CD4-positive, alpha-beta T cell treated with Interleukin-6 for 4 hours (primary cell): ENCODE data around the gene RAB44.

Experiments used
- DNase-seq: peaks from one replicate; pipeline ENCODE4 v3.0.0-alpha.2; 2020; ENCODE audit warnings: mixed read lengths

Gene RAB44

DNA sequence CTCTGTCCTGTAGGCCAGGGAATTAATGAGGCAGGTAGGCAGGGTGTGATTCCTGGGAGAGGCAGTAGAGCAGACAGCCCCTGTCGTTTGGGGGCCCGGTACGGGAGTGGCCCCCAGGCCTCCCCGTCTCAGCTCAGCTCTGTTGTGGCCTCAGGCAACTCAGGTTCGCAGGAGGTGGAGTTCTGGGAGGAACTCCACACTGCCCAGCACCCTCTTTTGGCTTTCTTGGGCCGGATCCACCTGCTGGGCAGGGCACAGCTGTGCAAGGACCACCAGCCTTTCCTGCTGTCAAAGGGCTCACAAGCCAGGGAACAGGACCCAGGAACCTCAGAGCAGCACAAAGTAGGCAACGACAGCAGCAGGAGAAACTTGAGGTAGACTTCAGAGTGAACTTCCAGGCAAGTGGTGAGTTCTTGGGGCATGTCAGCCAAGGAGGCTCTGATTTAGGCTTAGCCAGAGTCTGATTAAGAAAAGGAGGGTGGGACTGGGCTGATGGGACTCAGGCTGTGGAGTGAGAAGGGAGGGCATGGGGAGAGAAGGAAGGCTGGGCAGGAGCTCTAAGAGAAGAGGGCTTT is 36.9 kb downstream of the RAB44 start:
- DNase-seq = no peak

DNA sequence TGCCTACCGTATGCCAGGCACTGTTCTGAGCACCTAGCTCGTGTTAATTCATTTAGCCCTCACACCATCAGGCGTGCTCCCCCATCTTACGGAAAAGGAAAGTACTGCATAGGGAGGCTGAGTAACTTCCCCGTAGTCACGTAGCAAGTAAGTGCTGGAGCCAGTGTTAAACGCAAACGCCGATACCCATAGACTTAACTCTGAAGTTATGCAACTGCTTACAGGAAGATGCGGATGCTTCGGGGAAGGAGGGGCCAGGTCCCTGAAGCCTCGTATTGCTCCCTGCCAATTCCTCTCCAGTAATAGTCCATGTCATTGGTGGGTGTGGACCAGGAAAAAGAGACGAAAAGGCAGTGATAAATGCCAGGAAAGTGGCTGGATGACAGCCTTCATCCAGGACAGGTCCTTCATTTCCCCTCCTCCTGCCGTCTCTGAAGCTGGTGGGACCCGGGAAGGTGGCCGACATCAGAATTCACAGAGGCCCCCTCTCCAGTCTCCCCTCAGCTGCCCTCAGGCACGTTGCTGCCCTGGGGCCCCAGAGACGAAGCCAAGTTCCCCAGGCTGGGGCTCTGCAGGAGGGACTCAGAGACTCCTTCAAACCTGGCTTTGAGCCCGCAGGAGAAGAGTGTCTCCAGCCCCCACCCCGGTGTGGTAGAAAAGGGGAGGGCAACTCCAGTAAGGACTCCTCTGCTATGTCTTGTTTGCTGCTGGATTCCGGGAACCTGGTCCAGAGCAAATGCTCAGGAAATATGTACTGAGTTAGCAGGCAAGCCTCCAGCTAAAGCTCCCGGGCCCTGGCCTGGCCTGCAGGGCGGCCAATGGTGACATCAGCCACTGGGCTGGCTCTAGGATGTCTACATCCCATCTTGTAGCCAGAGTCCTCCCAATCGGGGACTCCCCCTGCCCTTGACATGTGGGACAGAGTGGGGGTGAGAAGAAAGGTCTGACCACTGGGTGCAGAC is 37.8 kb downstream of the RAB44 start:
- DNase-seq = peak; percentile 37

DNA sequence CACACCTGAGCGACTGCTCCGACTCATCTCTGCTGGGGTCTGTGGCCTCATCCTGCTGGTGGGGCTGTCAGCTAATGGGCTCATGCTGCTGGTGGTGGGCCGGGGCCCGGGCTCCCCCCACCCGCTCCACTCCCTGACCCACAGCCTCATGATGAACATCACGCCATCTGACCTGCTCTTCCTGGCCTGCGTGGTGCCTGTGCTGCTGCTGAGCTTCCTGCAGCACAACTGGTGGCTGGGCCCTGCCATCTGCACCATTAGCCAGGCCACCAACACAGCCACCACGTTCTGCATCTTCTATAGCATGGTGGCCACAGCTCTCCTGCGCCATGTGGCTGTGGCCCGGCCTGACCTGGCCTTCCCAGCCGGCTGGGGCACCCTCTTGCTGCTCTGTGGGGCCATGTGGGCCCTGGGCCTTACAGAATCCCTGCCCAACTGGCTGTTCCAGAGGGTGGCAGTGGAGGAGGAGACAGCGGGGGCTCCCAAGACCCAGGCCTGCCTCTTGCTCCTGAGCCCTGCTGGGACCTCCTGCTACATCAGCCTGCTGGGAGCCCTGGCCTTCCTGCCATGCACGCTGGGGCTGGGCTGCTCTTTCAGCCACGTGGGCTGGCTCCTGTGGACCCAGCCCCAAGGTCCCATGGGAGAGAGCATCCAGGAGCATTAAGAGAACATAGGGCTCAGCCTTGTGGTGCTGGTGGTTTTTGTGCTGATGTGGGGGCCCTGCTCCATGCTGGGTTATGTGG is 39.6 kb downstream of the RAB44 start:
- no peak for DNase-seq

GRCh38 chr6:36738108-36738507 is 40.5 kb downstream of the RAB44 start:
- DNase-seq = no peak

- DNase-seq = no peak
Measured at GRCh38 chr6:36739947-36740817, 42.6 kb downstream of the RAB44 start.

GRCh38 chr6:36740818-36741179 is 43.2 kb downstream of the RAB44 start:
- no peak for DNase-seq

DNA sequence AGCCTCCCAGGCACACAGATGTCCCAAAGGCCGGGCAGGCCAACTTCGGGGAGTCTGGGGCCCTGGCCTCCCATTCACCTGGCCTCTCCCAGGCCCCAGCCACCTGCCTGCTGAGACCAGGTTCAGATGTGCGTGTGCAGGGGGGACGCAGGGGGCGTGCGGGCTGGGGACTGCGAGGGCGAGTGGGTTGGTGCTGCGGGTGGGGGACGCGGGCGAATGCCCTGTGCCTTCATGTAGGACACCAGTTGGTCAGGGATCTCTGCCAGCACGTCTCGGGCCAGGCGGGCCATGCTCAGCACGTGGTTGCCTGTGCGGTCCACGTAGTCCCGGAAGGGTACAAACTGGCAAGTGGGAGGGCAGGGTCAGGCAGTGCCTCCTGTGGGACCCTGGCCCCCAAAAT is 44.5 kb downstream of the RAB44 start:
- DNase-seq = no peak

DNA sequence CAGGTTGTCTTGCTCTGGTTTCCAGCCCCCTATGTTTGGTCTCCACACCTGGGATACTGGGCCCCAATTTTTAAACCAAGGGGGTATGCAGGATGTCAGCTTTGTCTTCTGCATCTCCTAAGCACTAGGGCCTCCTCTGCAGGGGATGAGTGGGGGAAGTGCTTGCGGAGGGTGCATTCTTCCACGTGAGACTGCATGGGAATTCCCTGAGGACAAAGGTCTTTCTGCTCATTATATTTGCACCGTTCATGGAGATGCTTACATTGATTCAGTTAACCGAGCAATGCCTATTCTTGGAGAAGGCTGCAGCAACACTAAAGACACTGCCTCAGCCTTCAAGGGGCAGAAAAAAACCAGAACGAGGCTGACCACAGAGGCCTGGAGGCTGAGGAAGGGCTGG is 45.4 kb downstream of the RAB44 start:
- no peak for DNase-seq

DNA sequence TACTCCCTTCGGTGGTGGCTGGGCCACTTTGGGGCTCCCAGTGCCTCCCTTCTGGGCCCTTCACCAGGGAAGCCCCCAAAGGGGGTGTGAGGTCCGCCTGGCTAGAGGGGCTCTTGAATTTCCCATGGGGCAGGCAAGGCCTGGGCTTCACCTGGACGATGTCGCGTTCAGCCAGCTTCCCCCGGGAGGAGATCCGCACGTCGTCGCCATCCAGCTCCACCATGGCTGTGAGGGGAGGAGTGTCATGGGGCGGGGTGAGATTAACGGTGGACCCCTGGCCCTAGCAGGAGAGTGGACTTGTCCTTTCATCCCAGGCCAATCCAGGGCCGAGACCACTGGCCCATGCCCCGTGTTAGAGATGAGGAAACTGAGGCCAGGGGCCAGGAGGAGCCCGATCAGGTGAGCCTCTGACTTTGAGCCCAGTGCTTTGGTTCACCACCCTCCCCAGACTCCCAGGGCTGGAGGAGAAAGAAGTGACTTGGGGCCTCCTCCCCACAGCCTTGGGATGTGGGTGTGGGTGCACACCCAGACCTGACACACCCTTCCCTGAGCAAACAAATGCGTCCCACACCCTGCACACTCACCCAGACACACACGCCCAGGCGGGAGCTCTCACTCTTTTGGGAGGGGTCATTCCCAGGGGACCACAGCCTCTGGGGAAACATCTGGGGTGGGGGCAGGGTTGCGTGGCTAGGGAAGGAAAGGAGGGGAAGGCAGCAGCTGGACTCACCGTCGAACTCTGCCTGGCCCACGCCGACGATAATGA is 46.1 kb downstream of the RAB44 start:
- no peak for DNase-seq

- no peak for DNase-seq
Measured at GRCh38 chr6:36744304-36744673, 46.7 kb downstream of the RAB44 start.

- DNase-seq = no peak
Measured at GRCh38 chr6:36745283-36745682, 47.7 kb downstream of the RAB44 start.

DNA sequence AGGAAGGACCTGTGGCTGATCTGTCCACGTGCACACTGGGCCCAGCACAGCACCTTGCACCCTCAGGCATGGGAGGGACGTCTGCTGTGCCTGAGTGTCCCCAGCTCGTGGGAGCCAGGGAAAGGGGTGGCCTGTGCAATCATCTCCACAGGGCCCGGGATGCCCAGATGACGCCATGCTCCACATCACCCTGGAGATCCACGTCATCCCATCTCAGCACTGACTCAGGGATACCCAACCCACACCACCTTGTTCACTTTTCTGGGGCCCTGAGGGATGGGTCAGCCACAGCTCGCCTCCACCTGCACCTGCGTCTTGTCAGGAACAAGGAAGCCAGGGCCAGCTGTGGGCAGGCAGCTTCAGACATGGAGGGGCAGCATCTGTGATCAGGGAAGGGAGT is 48.2 kb downstream of the RAB44 start:
- no peak for DNase-seq

- no peak for DNase-seq
Measured at GRCh38 chr6:36746251-36746650, 48.6 kb downstream of the RAB44 start.

GRCh38 chr6:36749829-36750489 is 52.3 kb downstream of the RAB44 start:
- DNase-seq = no peak

DNA sequence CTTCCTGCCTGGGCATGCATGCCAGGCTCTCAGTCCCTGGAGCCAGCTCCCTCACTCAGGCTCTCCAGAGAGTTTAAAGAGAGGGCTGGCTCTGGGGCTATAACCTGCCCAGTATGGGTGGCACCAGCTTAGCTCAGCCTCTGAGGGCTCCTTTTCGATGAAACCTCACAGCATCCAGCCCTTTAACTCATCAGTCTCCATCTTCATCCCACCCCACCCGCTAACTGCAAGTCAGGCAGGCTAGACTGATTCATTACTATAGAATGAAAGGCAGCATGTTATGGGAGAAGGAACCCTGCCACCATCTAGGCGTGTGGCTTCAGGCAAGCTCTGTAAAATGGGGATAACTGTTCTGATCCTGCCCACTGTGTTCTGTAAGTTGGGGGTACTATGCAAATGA is 53.5 kb downstream of the RAB44 start:
- DNase-seq = no peak

DNA sequence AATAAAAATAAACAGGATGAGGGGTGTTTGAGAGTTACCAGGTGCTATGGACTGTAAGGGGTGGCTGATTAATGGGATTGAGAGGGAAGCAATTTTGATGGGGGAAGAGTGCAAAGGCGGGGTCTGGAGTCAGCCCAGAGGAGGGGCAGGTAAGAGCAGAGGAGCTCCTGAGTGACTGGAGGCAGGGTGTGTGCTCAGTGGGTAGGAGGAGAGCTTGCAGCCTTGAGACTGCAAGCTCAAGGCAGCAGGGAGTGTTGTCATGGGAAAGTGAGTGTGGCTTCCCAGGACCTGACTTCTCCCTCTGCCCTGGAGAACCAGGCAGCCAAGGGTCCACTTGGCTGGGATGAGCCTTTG is 54.2 kb downstream of the RAB44 start:
- no peak for DNase-seq

- peak; percentile 61 for DNase-seq
Measured at GRCh38 chr6:36752187-36752885, 54.7 kb downstream of the RAB44 start.

DNA sequence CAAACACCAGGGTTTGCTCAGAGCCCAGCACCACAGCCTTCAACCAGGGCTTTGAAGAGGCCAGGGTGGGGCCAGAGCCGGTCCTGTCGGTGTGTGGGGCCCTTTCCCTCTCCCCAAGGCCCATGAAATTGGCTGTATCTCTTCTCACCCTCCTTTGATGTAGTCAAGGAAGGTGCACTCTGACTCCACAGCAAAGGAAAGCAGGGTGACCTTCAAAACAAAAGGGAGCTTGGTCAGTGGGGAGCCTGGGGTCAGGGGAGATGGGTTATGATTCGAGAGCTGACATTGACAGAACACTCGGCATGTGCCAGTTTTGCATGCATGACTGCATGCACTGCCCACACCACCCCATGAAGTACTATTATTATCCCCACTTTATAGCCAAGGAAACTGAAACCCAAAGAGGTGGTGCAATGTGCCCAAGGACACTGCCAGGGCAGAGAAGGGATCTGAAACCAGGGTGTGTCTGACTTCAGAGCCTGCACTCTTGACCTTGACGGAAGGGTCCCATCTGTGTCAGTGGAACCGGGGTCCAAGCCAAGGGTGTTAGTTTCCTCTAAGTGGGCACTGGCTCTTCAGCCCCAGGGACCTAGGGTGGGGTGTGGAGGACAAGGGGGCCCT is 55.4 kb downstream of the RAB44 start:
- no peak for DNase-seq

DNA sequence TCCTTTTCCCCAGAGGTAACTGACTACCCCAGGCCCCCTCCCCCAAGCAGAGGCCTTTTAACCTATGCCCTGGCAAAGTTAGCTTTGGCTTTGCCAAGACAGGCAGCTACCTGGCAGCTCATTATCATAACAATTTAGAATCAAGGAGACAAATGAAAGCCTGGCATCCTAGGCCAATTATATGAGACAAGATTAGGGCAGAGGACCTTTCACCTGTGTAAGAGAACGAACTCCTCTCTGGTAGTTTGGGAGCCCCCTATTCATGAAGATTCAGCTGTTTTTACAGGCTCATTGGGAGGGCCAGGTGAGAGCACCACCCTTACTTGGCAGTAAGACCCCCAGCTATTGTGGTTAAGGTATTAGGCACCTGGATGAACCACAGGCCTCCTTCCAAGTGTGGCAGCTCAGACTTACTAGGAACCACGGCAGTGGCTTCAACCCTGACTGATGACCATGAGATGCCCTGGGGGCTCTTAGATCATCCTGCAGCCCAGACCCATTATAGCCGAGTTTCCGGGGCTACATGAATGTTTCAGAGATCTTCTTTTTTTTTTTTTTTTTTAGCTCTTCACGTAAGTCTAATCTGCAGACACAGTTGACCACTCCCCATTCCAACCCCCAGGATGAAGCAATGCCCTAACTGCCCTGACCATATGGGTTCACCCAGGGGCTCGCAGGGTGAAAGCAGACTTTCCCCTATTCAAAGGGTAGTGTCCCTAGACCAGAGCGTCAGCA is 56.2 kb downstream of the RAB44 start:
- DNase-seq = no peak
